Chondrocyte (in vitro differentiated cells): ENCODE results near the gene TMCC1. TPM values are rescaled to one million over a fixed set of nuclear protein-coding genes. Genes with fewer than 3 reads are reported as not detected.

Experiments used
- DNase-seq: peaks from one replicate; pipeline ENCODE4 v3.0.0; 2021; ENCODE audit warnings: mixed read lengths, low spot score
- H3K27ac Mint-ChIP-seq: one replicate; pipeline ENCODE4 v1.8.0; 2021; ENCODE audit warnings: mild to moderate bottlenecking, moderate library complexity, mixed read lengths; ENCODE audit not compliant: unreplicated experiment
- H3K27me3 Mint-ChIP-seq: 2 replicates; pipeline ENCODE4 v1.8.0; 2021; ENCODE audit warnings: low read depth, mixed read lengths
- H3K36me3 Mint-ChIP-seq: 2 replicates; pipeline ENCODE4 v1.8.0; 2021; ENCODE audit warnings: low read depth, mixed read lengths
- H3K4me1 Mint-ChIP-seq: 2 replicates; pipeline ENCODE4 v1.8.0; 2021; ENCODE audit warnings: low read depth, mild to moderate bottlenecking, mixed read lengths
- H3K4me3 Mint-ChIP-seq: one replicate; pipeline ENCODE4 v1.8.0; 2021; ENCODE audit warnings: mild to moderate bottlenecking, moderate library complexity, mixed read lengths; ENCODE audit not compliant: unreplicated experiment
- H3K9me3 Mint-ChIP-seq: 2 replicates; pipeline ENCODE4 v1.8.0; 2021; ENCODE audit warnings: low read depth, mixed read lengths
- CTCF ChIP-seq: fragments of 200-600 bp; sonication (generic); IDR thresholded peaks from 2 replicates; pipeline ENCODE4 v1.5.0; 2021; ENCODE audit warnings: antibody characterized with exemption, mild to moderate bottlenecking, moderate library complexity
- total RNA-seq: library from RNA; stranded (reverse); gene quantifications from 3 replicates; pipeline ENCODE4 v1.2.1, GENCODE V29; 2021

The TMCC1 gene
- total RNA-seq, 1 donor from 2014 or later, result 34.3 TPM

DNA sequence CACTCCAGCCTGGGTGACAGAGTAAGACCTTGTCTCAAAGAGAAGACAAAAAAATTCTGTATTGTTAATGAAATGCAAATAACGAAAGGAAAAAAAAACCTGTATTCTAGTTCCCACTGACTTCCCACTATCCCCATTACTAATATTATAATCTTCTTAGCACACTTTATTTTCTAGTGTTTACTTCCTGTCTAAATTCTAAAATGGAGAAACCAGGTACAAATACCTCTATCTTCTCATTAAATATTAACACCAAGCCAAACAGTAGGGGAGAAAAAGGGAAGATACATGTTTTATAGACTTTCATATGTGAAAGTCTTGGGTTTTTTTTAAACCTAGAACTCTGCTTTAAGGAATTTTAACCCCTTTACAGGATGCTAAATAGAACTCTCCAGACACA lies 231.7 kb downstream of the TMCC1 start:
- Mint-ChIP-seq H3K27ac (no peak overlapping the region), H3K9me3 (no peaks in the 10 kb centered on the region), H3K36me3 (peaks cover 2% of the 10 kb centered on the region), H3K4me1 (peaks cover 69% of the 10 kb centered on the region), H3K4me3 (no peak overlapping the region), H3K27me3 (no peaks in the 10 kb centered on the region)
- TF ChIP-seq CTCF, result no peak
- no peak for DNase-seq

- Mint-ChIP-seq H3K36me3 (peaks cover 2% of the 10 kb centered on the region), H3K27ac (peak overlapping the region; percentile 87), H3K9me3 (no peaks in the 10 kb centered on the region), H3K4me3 (no peak overlapping the region), H3K27me3 (no peaks in the 10 kb centered on the region), H3K4me1 (peaks cover 72% of the 10 kb centered on the region)
- no peak for TF ChIP-seq CTCF
- DNase-seq, result no peak
Observed at GRCh38 chr3:129658110-129658843, 235.2 kb downstream of the TMCC1 start.

GRCh38 chr3:129657261-129658046 lies 236.1 kb downstream of the TMCC1 start:
- Mint-ChIP-seq H3K4me1 (peaks cover 72% of the 10 kb centered on the region), H3K27ac (peak overlapping the region; percentile 87), H3K9me3 (no peaks in the 10 kb centered on the region), H3K4me3 (peak overlapping the region; percentile 44), H3K36me3 (peaks cover 2% of the 10 kb centered on the region), H3K27me3 (no peaks in the 10 kb centered on the region)
- no peak for TF ChIP-seq CTCF
- no peak for DNase-seq

GRCh38 chr3:129656659-129657247 lies 236.8 kb downstream of the TMCC1 start:
- no peak for TF ChIP-seq CTCF
- Mint-ChIP-seq H3K27me3 (no peaks in the 10 kb centered on the region), H3K4me1 (peaks cover 72% of the 10 kb centered on the region), H3K36me3 (peaks cover 2% of the 10 kb centered on the region), H3K4me3 (peak overlapping the region; percentile 44), H3K27ac (peak overlapping the region; percentile 87), H3K9me3 (no peaks in the 10 kb centered on the region)
- no peak for DNase-seq

DNA sequence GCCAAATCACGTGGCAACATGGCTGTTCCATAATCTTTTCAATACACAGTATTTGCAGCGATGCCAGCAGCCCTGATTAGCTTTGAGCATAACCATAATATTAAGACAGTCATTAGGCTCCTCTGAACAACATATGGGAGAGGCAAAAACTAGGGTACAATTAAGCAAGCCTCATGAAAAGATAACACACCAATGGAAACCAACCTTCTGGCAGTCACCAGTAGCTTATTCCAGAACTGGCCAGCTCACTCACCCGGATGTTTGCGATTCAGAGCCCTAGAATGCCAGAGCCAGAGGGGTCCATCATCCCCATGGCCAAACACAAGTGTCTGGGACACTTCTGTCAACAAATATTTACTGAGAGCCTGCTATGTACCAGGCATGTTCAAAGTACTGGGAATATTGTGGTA lies 238.2 kb downstream of the TMCC1 start:
- TF ChIP-seq CTCF, result no peak
- Mint-ChIP-seq H3K27ac (no peak overlapping the region), H3K36me3 (peaks cover 2% of the 10 kb centered on the region), H3K4me1 (peaks cover 84% of the 10 kb centered on the region), H3K4me3 (no peak overlapping the region), H3K27me3 (no peaks in the 10 kb centered on the region), H3K9me3 (no peaks in the 10 kb centered on the region)
- DNase-seq, result no peak
